HG03066 (cell line): ENCODE measurements around the gene LPCAT3.
A peak's percentile ranks its signal among the peaks of the same experiment; 100 is the strongest.

Experiments used
- ATAC-seq: cut with Tn5 transposase; IDR thresholded peaks from one replicate; pipeline ENCODE4 v1.9.1; 2021; ENCODE audit warnings: low read depth; ENCODE audit not compliant: unreplicated experiment

Gene LPCAT3

DNA sequence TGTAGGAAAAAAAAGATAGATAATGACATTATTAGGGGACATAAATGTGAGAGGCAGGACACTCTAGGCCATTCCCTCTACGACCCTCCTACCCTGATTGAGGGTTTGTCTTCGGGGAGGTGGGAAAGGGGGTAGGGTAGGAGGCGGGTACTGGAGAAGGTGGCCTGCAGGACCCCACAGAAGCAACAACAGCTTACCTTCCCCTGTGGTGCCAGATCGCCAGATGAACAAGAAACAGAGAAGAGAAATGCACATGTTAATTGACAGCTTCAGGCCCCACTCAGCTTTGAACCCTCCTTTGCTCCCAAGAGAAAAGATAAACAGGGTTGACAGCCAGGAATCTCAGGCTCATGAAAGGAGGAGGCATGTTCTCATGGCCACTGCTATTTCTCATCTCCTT is 52.6 kb downstream of the LPCAT3 start:
- ATAC-seq, result no peak

GRCh38 chr12:6965026-6965661 is 53.1 kb downstream of the LPCAT3 start:
- no peak for ATAC-seq

GRCh38 chr12:6964605-6965025 is 53.7 kb downstream of the LPCAT3 start:
- no peak for ATAC-seq

DNA sequence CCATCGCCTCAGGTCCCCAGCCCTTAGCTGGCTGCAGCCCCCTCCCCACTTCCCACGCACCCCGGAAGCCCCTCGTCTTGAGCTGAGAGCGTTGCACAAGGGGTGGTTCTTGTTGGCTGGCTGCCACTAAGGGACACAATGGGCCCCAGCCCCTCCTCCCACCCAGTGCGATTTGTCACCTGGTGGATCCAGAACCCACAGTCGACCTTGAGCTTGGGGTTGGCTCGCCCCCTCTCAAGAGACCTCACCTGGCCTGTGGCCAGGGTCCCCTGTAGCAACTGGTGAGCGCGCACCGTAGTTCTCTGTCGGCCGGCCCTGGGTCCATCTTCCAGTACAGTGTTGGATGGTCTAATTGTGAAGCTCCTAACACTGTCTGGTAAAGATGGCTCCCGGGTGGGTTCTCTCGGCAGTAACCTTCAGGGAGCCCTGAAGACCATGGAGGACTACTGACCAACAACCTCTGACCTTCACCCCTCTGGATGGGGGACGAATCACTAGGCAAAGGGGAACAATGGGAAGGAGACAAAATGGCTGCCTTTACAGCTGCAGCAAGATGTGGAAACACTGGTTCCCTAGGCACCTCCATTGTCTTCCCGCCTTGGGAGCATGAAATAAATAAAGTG is 54.4 kb downstream of the LPCAT3 start:
- no peak for ATAC-seq

DNA sequence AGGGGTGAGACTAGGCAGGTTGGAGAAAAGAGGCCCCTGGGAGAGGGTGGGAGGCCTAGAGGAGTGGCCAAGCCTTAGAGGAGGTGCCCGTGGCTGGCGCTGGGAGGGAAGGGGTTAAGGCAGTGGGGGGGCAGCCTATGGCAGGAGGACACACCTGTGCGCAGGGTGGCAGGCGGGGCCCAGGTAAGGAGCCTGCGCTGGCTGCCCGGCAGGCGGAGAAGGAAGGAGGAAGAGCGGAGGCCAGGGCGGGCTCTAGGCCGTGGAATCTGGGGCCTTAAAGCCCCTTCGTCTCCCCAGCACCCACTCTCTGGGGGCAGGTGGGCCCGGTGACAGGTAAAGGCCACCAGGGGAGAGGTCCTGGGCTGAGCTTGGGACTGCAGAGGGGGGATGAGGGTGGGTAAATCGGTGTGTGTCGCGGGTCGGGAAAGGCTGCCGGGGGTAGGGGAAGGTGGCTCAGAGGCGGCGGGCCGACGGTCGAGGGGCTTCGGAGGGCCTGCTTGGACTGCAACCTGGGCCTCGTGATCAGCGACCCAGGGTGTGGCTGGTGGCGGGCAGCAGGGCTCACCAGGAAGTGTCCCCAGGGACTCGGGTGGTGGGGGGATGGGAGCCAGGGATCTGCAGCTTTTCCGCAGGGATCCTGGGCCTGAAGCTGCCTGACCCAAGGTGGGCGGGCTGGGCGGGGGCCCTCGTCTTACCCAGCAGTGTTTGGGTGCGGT is 55.1 kb downstream of the LPCAT3 start:
- ATAC-seq, result no peak

GRCh38 chr12:6962285-6963015 is 55.8 kb downstream of the LPCAT3 start:
- no peak for ATAC-seq

DNA sequence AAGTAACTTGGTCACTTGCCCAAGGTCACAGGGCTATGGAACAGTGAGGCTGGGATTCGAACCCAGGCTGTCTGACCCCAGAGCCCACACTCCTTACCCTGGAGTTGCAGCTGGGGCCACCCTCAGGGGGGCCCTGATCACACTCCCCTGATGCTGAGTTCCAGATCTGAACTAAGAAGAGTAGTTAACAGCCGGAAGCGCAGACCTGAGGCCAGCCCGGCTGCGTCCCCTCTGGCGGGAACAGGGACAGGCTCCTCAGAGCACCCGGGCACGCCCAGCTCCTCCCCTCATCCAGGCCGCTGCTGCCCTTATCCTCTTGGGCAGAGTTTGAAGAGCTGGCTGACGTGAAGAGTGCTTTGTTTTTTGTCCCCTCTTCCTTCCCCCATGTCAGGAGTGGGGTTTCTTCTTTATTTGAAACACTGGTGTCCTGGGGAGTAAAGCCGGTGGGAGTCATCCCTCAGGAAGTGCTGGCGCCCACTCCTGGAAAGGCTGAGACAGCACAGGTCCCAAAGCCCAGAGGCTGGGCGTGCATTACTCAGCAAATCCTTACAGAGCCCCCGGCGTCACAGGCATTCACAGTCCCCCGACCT is 56.5 kb downstream of the LPCAT3 start:
- no peak for ATAC-seq

DNA sequence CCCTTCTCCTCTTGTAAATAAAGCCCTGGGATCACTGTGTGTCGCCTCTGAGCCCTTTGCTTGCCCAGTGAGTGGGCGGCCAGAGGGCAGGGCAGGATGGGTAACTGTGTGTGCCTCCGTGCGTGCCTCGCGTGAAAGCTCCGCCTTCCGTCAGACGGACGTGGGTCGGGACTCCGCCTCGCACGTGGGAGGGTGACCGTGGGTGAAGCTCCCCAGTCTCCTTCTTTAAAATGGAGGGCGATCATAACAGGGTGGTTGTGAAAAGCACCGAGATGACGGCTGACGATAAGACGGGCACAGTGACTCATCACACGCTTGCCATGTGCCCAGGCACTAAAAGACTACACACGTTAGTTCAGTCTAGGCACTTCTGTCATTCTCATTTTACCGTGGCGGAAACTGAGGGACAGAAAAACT is 57.0 kb downstream of the LPCAT3 start:
- no peak for ATAC-seq

DNA sequence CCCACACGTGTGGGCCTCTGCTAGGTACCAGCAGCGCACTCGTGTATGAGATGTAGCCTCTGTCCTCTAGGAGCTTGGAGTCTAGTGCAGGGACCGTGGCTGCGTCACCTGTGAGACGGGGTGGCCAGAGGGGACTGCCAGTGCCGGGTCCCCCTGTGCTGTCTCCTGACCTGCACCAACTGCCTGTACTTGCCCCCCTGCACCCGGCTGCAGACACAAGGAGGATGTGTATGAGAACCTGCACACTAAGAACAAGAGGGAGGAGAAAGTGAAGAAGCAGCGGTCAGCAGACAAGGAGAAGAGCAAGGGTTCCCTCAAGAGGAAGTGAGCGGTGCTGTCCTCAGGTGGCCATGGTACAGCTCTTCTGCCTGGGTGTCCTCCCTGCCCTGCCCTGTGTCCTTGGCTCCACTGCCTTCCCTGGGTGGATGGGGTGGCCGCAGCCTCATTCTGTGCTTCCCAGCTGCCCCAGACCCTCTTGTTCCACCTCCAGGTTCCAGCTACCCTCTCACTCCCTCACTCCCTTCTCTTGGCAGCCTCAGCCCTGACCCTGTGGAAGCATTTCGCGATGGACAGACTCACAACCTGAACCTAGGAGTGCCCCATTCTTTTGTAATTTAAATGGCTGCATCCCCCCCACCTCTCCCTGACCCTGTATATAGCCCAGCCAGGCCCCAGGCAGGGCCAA is 57.5 kb downstream of the LPCAT3 start:
- ATAC-seq, result no peak

GRCh38 chr12:6959805-6960592 is 58.3 kb downstream of the LPCAT3 start:
- ATAC-seq, result no peak

GRCh38 chr12:6959058-6959804 is 59.0 kb downstream of the LPCAT3 start:
- ATAC-seq, result peak; percentile 43

- no peak for ATAC-seq
Measured at GRCh38 chr12:6958609-6959057, 59.6 kb downstream of the LPCAT3 start.

- ATAC-seq, result no peak
Measured at GRCh38 chr12:6957741-6958608, 60.3 kb downstream of the LPCAT3 start.

DNA sequence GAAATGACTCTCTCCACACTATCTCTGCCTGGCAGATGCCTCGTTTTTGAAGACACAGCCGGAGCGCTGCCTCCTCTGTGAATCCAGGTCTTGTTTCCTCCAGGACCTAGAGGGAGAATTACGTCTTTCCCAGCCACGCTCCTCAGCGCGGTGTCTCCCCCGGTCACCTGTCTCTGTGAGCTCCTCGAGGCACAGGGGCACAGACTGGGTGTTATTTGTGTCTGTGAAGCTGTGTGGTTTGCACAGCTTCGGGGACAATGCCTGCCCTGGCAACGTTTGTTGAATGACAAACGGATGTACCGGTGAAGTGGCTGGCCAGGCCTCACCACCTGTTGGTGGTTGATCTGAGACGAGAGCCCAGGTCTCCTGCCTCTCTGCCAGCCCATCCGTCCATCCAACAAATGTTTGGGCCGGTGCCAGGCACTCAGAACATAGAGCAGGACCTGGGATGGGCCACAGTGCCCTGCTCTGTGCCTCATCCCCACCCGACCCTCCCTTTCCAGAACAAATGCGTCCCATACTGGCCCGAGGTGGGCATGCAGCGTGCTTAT is 61.0 kb downstream of the LPCAT3 start:
- ATAC-seq, result no peak

DNA sequence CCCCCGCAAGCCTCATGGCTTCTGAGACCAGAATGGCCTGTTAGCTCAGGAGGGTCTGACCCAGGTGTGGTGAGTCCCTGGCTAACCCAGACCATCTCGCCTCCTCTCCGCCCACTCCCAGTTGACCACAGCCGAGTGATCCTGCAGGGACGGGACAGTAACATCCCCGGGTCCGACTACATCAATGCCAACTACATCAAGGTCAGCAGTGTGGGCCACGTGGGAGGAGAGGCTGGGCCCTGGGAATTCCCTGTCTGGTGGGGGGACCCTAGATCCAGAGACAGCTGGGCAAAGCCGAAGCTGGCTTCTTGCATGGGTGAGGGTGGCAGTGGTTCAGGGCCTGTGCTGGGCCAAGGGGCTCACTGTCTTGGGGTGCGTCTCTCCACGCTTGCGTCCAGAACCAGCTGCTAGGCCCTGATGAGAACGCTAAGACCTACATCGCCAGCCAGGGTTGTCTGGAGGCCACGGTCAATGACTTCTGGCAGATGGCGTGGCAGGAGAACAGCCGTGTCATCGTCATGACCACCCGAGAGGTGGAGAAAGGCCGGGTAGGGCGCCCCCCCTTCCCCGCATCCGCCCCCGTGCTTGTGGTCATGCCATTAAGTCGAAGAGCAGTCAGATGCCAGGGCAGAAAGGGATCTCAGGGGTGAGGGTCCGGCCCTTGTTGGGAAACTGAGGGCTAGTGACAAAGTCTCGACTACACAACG is 62.1 kb downstream of the LPCAT3 start:
- no peak for ATAC-seq

GRCh38 chr12:6955108-6956020 is 62.9 kb downstream of the LPCAT3 start:
- ATAC-seq, result no peak
